H1 (cell line): ENCODE measurements around the gene NR5A2. TPM values are rescaled to one million over a fixed set of nuclear protein-coding genes. Genes with fewer than 3 reads are reported as not detected.

Experiments used
- CTCF ChIA-PET: fragments of 300-600 bp; sonication (Branson Sonifier 250); formaldehyde crosslinking; loops from one replicate; lab custom pipeline; 2021; ENCODE audit not compliant: partially characterized antibody; lab: Charles Lee
- POLR2A ChIA-PET: fragments of 300-600 bp; sonication (Branson Sonifier 250); formaldehyde crosslinking; loops from one replicate; lab custom pipeline; 2021; ENCODE audit warnings: inconsistent platforms; ENCODE audit not compliant: partially characterized antibody; lab: Charles Lee
- DNase-seq, 2 experiments: peaks; one replicate each; pipeline versions ENCODE4 v3.0.0 to v3.0.0-alpha.2; 2010 to 2022; ENCODE audit warnings: low spot score in 2 of 2, low read depth in 1 of 2, mixed read lengths in 1 of 2
- FAIRE-seq: peaks from 2 replicates; lab custom pipeline; 2011; peaks lifted over from hg19 to GRCh38; lab: Jason Lieb, UNC
- H2AFZ ChIP-seq: 2 replicates; pipeline ENCODE4 v1.8.1; 2012; ENCODE audit warnings: low read length, inconsistent platforms
- H2AK5ac ChIP-seq: 2 replicates; pipeline ENCODE4 v1.6.1; 2013; ENCODE audit warnings: low read depth, low read length
- H2BK120ac ChIP-seq: replicated peaks from 2 replicates; pipeline ENCODE3; 2013; ENCODE audit warnings: low read depth, low read length, inconsistent platforms
- H2BK12ac ChIP-seq: 2 replicates; pipeline ENCODE4 v1.6.1; 2013; ENCODE audit warnings: low read depth, low read length
- H2BK15ac ChIP-seq: 2 replicates; pipeline ENCODE4 v1.6.1; 2013; ENCODE audit warnings: low read length
- H2BK20ac ChIP-seq: 2 replicates; pipeline ENCODE4 v1.6.1; 2013; ENCODE audit warnings: low read length
- H2BK5ac ChIP-seq: 2 replicates; pipeline ENCODE4 v1.6.1; 2013; ENCODE audit warnings: low read depth, low read length
- H3K14ac ChIP-seq: 2 replicates; pipeline ENCODE4 v1.6.1; 2013; ENCODE audit warnings: inconsistent platforms; ENCODE audit not compliant: insufficient read length
- H3K18ac ChIP-seq: 2 replicates; pipeline ENCODE4 v1.6.1; 2013; ENCODE audit warnings: low read length; ENCODE audit errors: extremely low read depth
- H3K23ac ChIP-seq: 2 replicates; pipeline ENCODE4 v1.6.1; 2013; ENCODE audit warnings: inconsistent platforms; ENCODE audit not compliant: insufficient read length
- H3K23me2 ChIP-seq: 2 replicates; pipeline ENCODE4 v1.6.1; 2013; ENCODE audit warnings: low read depth, low read length
- H3K27ac ChIP-seq: 2 replicates; pipeline ENCODE4 v1.6.1; 2011; ENCODE audit warnings: low read depth, low read length, inconsistent platforms
- H3K27me3 ChIP-seq, 4 experiments: replicated peaks in 1 of 4; 1 replicate in 1 of 4; 2 replicates in 3 of 4; pipeline versions ENCODE4 v1.6.1 to v1.8.1; 2011 to 2013; ENCODE audit warnings: low read length in 3 of 4, mild to moderate bottlenecking in 3 of 4, inconsistent platforms in 2 of 4, mixed read lengths in 2 of 4, moderate library complexity in 1 of 4; ENCODE audit not compliant: control insufficient read depth in 3 of 4, insufficient read depth in 3 of 4; ENCODE audit errors: extremely low read depth in 1 of 4
- H3K36me3 ChIP-seq, 4 experiments: 2 replicates each; pipeline versions ENCODE4 v1.6.1 to v1.8.1; 2011 to 2013; ENCODE audit warnings: mild to moderate bottlenecking in 4 of 4, low read length in 3 of 4, moderate library complexity in 2 of 4, control low read depth in 1 of 4, inconsistent platforms in 1 of 4; ENCODE audit not compliant: insufficient read depth in 4 of 4, control insufficient read depth in 2 of 4
- H3K4ac ChIP-seq: replicated peaks from 2 replicates; pipeline ENCODE3; 2013; ENCODE audit warnings: low read length, low read depth, mixed read lengths, inconsistent platforms; ENCODE audit not compliant: insufficient read length
- H3K4me1 ChIP-seq, 4 experiments: replicated peaks in 1 of 4; 1 replicate in 1 of 4; 2 replicates in 3 of 4; pipeline versions ENCODE4 v1.6.1 to v1.8.1; 2011 to 2013; ENCODE audit warnings: low read length in 3 of 4, inconsistent platforms in 2 of 4, mixed read lengths in 1 of 4; ENCODE audit not compliant: insufficient read depth in 4 of 4, control insufficient read depth in 3 of 4
- H3K4me2 ChIP-seq, 2 experiments: 2 replicates each; pipeline versions ENCODE4 v1.6.1 to v1.8.1; 2011 to 2013; ENCODE audit warnings: low read depth in 2 of 2, low read length in 2 of 2, control low read depth in 1 of 2, inconsistent platforms in 1 of 2, mild to moderate bottlenecking in 1 of 2; ENCODE audit not compliant: insufficient read depth in 1 of 2
- H3K4me3 ChIP-seq, 4 experiments: fragments of 200-600, 300-600 bp in 1 of 4; sonication (generic), shearing (Covaris generic), sonication (Bioruptor Twin) in 1 of 4; 2 replicates each; pipeline versions ENCODE4 v1.5.1 to v1.8.1; 2011 to 2016; ENCODE audit warnings: low read length in 4 of 4, low read depth in 3 of 4, control low read depth in 2 of 4, inconsistent platforms in 2 of 4, mild to moderate bottlenecking in 2 of 4, mixed read lengths in 1 of 4, moderate library complexity in 1 of 4; ENCODE audit not compliant: insufficient read depth in 2 of 4; ENCODE audit errors: extremely low read depth in 1 of 4
- H3K56ac ChIP-seq: replicated peaks from 2 replicates; pipeline ENCODE3; 2013; ENCODE audit warnings: low read depth, mild to moderate bottlenecking, mixed read lengths, low read length, inconsistent platforms; ENCODE audit not compliant: insufficient read length
- H3K79me1 ChIP-seq: 2 replicates; pipeline ENCODE4 v1.6.1; 2013; ENCODE audit warnings: low read depth, low read length, control low read depth
- H3K79me2 ChIP-seq, 2 experiments: 2 replicates each; pipeline versions ENCODE4 v1.6.1 to v1.8.1; 2012 to 2013; ENCODE audit warnings: low read length in 2 of 2, mild to moderate bottlenecking in 2 of 2, inconsistent platforms in 1 of 2; ENCODE audit not compliant: insufficient read depth in 2 of 2, control insufficient read depth in 1 of 2
- H3K9ac ChIP-seq, 4 experiments: replicated peaks in 1 of 4; 1 replicate in 1 of 4; 2 replicates in 3 of 4; pipeline versions ENCODE4 v1.6.1 to v1.8.1; 2011 to 2013; ENCODE audit warnings: low read depth in 3 of 4, low read length in 3 of 4, control low read depth in 2 of 4, mild to moderate bottlenecking in 2 of 4, moderate library complexity in 2 of 4, inconsistent platforms in 1 of 4; ENCODE audit errors: extremely low read depth in 1 of 4
- H3K9me3 ChIP-seq, 2 experiments: 2 replicates each; pipeline versions ENCODE4 v1.6.1 to v1.8.1; 2012 to 2013; ENCODE audit warnings: mild to moderate bottlenecking in 2 of 2, moderate library complexity in 2 of 2, control low read depth in 1 of 2, inconsistent platforms in 1 of 2, low read depth in 1 of 2, low read length in 1 of 2, mixed read lengths in 1 of 2; ENCODE audit not compliant: insufficient read depth in 2 of 2
- H4K20me1 ChIP-seq, 2 experiments: replicated peaks in 1 of 2; 2 replicates each; pipeline versions ENCODE3 to v1.8.1; 2011 to 2013; ENCODE audit warnings: inconsistent platforms in 2 of 2, low read length in 2 of 2, mild to moderate bottlenecking in 1 of 2; ENCODE audit not compliant: insufficient read depth in 2 of 2, control insufficient read depth in 1 of 2
- H4K5ac ChIP-seq: 2 replicates; pipeline ENCODE4 v1.6.1; 2013; ENCODE audit warnings: low read length, low read depth, mixed read lengths, inconsistent platforms; ENCODE audit not compliant: insufficient read length
- H4K8ac ChIP-seq: 2 replicates; pipeline ENCODE4 v1.8.0; 2013; ENCODE audit warnings: mild to moderate bottlenecking, moderate library complexity, low read length, inconsistent platforms; ENCODE audit not compliant: insufficient read depth; ENCODE audit errors: extremely low read depth
- H4K91ac ChIP-seq: replicated peaks from 2 replicates; pipeline ENCODE3; 2013; ENCODE audit warnings: low read length, mixed read lengths, inconsistent platforms; ENCODE audit not compliant: insufficient read length
- ASH2L ChIP-seq: fragments of 200-600, 300-600 bp; sonication (generic); IDR thresholded peaks from one replicate; pipeline ENCODE4 v1.7.1; 2017; ENCODE audit warnings: low read length
- BCL11A ChIP-seq, 2 experiments: IDR thresholded peaks; one replicate each; pipeline ENCODE4 v1.6.1; 2011; ENCODE audit warnings: low read depth in 2 of 2, low read length in 2 of 2, mild to moderate bottlenecking in 2 of 2
- BRCA1 ChIP-seq: IDR thresholded peaks from 2 replicates; pipeline ENCODE4 v1.6.1; 2012; ENCODE audit warnings: low read depth, low read length, improper control_type of control experiment
- JUN ChIP-seq: IDR thresholded peaks from 2 replicates; pipeline ENCODE4 v1.6.1; 2011; ENCODE audit warnings: low read depth, mild to moderate bottlenecking, improper control_type of control experiment, low read length
- PHF8 ChIP-seq: fragments of 200-600 bp; sonication (generic); conservative IDR thresholded peaks from 2 replicates; pipeline ENCODE4 v1.7.1; 2012; ENCODE audit warnings: low read depth, mild to moderate bottlenecking, inconsistent platforms, low read length, moderate library complexity
- POU5F1 ChIP-seq: IDR thresholded peaks from 2 replicates; pipeline ENCODE4 v1.6.1; 2011; ENCODE audit warnings: low read depth, mild to moderate bottlenecking, low read length, moderate library complexity
- SIN3A ChIP-seq, 2 experiments: IDR thresholded peaks in 1 of 2; conservative IDR thresholded peaks in 1 of 2; 2 replicates each; pipeline ENCODE4 v1.6.1; 2011 to 2012; ENCODE audit warnings: low read length in 2 of 2, improper control_type of control experiment in 1 of 2, low read depth in 1 of 2, mild to moderate bottlenecking in 1 of 2
- SRF ChIP-seq: IDR thresholded peaks from 2 replicates; pipeline ENCODE4 v1.6.1; 2011; ENCODE audit warnings: mild to moderate bottlenecking, low read depth, low read length, moderate library complexity
- SUZ12 ChIP-seq: fragments of 200-600 bp; sonication (generic); IDR thresholded peaks from 2 replicates; pipeline ENCODE4 v1.6.1; 2012; ENCODE audit warnings: mild to moderate bottlenecking, inconsistent platforms, low read length, moderate library complexity, mixed read lengths
- WGBS, 2 experiments: shearing (Covaris generic) in 1 of 2; methylation state at CpG; one replicate each; pipeline versions ENCODE4 v1.1.6 to v1.1.7; 2013 to 2015; ENCODE audit warnings: low lambda C conversion rate in 2 of 2, mixed read lengths in 2 of 2, inconsistent platforms in 1 of 2, low coverage in 1 of 2, missing lambda C conversion rate in 1 of 2; ENCODE audit not compliant: insufficient replicate concordance in 2 of 2, insufficient coverage in 1 of 2, insufficient read length in 1 of 2; ENCODE audit errors: extremely low coverage in 1 of 2, missing lambda C conversion rate in 1 of 2; 5-methylcytosine and 5-hydroxymethylcytosine counted together
- polyA plus RNA-seq, 7 experiments: library from polyadenylated mRNA; depleted of rRNA in 3 of 7; stranded (reverse) in 5 of 7; unstranded in 2 of 7; fragments of >200 nt in 5 of 7; fragments of 200-250 nt in 2 of 7; gene quantifications; 1 replicate in 5 of 7; 2 replicates in 1 of 7; 4 replicates in 1 of 7; pipeline versions ENCODE4 v1.2.1 to v1.2.3, GENCODE V29; 2011 to 2013; ENCODE audit warnings: missing spikeins in 2 of 7, mixed read lengths in 2 of 7
- total RNA-seq: library from RNA; stranded (reverse); fragmentation: NEBNext Ultra II Directional; extraction: Animal tissue kit (Norgen Biotek cat#: 25700); gene quantifications from 2 replicates; pipeline ENCODE4 v1.2.1, GENCODE V29; 2021
- TF ChIP-seq, protein P1 (sequence below), 3 experiments: IDR thresholded peaks; 1 replicate in 2 of 3; 2 replicates in 1 of 3; pipeline versions ENCODE4 v1.5.1 to v1.6.1; 2011; ENCODE audit warnings: low read length in 3 of 3, mild to moderate bottlenecking in 3 of 3, inconsistent platforms in 2 of 3, low read depth in 1 of 3, moderate library complexity in 1 of 3; ENCODE audit not compliant: insufficient read depth in 1 of 3; ENCODE audit errors: control extremely low read depth in 1 of 3
- TF ChIP-seq, protein P2 (sequence below): IDR thresholded peaks from 2 replicates; pipeline ENCODE4 v1.6.1; 2011; ENCODE audit warnings: low read depth, mild to moderate bottlenecking, low read length; ENCODE audit not compliant: insufficient read depth

NR5A2 gene
- total and polyA plus RNA-seq, 2 of the 8 experiments (the other 6 are each of a cell fraction or from before 2014, with no cell fraction given), result 1.7 to 11.6 TPM

DNA sequence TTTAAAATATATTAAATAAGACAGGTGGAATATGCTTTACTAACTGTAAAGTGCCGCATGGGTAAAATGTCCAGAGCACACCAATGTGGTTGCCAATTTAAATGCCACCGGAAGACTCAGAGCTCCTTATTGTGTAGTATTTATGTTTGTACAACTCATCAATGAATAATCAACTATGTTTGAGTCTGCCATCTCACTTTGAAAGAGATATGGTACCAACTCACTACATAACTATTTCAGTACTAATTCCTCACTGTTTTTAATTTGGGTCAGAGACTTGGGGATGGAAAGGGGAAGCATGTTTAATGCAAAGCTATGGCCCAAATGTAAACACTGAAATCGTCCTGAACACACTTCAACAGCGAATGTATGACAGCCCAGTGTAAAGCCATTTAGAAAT lies 144.8 kb downstream of the NR5A2 start:
- no peak overlapping the region for H4K8ac ChIP-seq
- no peaks in the 10 kb centered on the region for H3K79me2 ChIP-seq
- no peak overlapping the region for H3K4me3 ChIP-seq
- H3K56ac ChIP-seq, result no peak overlapping the region
- CTCF ChIA-PET, result interaction anchor here (0.6 kb wide), 1 partner anchor 642 kb away, joined by 3 read pairs; no protein-coding TSS in a partner anchor
- H3K18ac ChIP-seq, result no peak overlapping the region
- no peak overlapping the region for H2AK5ac ChIP-seq
- no peak overlapping the region for H3K23ac ChIP-seq
- H3K27me3 ChIP-seq, result no peaks in the 10 kb centered on the region
- no peak overlapping the region for H2BK120ac ChIP-seq
- no peak overlapping the region for H3K4me2 ChIP-seq
- no peaks in the 10 kb centered on the region for H3K79me1 ChIP-seq
- no peak overlapping the region for H3K27ac ChIP-seq
- H4K5ac ChIP-seq, result no peak overlapping the region
- no peak overlapping the region for H2BK20ac ChIP-seq
- FAIRE-seq (no peak), DNase-seq (no peak)
- H4K91ac ChIP-seq, result no peak overlapping the region
- peaks cover 0 to 4% (median 0%) of the 10 kb centered on the region in 4 experiments; a peak in 3 of 7 replicates for H3K4me1 ChIP-seq
- no peak overlapping the region for H2AFZ ChIP-seq
- 84% methylated on average over 4 of the region's 4 CpGs; no CpG with 5 or more reads in 1 of the 2 experiments for WGBS, 2 experiments
- no peak overlapping the region for H2BK5ac ChIP-seq
- POLR2A ChIA-PET, result interaction anchor here (1.2 kb wide), 1 partner anchor 9 kb away, joined by 3 read pairs; no protein-coding TSS in a partner anchor
- H2BK12ac ChIP-seq, result no peak overlapping the region
- H3K4ac ChIP-seq, result no peak overlapping the region
- no peaks in the 10 kb centered on the region for H4K20me1 ChIP-seq
- no peak overlapping the region for H2BK15ac ChIP-seq
- no peaks in the 10 kb centered on the region for H3K36me3 ChIP-seq
- no peaks in the 10 kb centered on the region for H3K23me2 ChIP-seq
- H3K14ac ChIP-seq, result no peak overlapping the region
- no peak overlapping the region for H3K9ac ChIP-seq
- H3K9me3 ChIP-seq, result no peaks in the 10 kb centered on the region
- TF ChIP-seq, protein P1, sequence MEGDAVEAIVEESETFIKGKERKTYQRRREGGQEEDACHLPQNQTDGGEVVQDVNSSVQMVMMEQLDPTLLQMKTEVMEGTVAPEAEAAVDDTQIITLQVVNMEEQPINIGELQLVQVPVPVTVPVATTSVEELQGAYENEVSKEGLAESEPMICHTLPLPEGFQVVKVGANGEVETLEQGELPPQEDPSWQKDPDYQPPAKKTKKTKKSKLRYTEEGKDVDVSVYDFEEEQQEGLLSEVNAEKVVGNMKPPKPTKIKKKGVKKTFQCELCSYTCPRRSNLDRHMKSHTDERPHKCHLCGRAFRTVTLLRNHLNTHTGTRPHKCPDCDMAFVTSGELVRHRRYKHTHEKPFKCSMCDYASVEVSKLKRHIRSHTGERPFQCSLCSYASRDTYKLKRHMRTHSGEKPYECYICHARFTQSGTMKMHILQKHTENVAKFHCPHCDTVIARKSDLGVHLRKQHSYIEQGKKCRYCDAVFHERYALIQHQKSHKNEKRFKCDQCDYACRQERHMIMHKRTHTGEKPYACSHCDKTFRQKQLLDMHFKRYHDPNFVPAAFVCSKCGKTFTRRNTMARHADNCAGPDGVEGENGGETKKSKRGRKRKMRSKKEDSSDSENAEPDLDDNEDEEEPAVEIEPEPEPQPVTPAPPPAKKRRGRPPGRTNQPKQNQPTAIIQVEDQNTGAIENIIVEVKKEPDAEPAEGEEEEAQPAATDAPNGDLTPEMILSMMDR (IDR thresholded peaks at IDR 0.05; ENCODE audit: control extremely low read depth in 1 of 3, insufficient read depth in 1 of 3, low read depth in 1 of 3, low read length in 3 of 3), result no peak
- TF ChIP-seq SUZ12, result no peak
- no peak for TF ChIP-seq JUN
- no peak for TF ChIP-seq BCL11A (IDR thresholded peaks at IDR 0.05; ENCODE audit: low read depth in 2 of 2, low read length in 2 of 2)
- no peak for TF ChIP-seq PHF8
- TF ChIP-seq, protein P2, sequence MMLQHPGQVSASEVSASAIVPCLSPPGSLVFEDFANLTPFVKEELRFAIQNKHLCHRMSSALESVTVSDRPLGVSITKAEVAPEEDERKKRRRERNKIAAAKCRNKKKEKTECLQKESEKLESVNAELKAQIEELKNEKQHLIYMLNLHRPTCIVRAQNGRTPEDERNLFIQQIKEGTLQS, result no peak
- TF ChIP-seq BRCA1, result no peak
- no peak for TF ChIP-seq SRF
- TF ChIP-seq ASH2L, result no peak
- TF ChIP-seq POU5F1, result no peak
- TF ChIP-seq SIN3A (conservative IDR thresholded peaks at IDR 0.05 in 1 of 2, IDR thresholded peaks at IDR 0.05 in 1 of 2; ENCODE audit: low read depth in 1 of 2, low read length in 2 of 2), result no peak
